A549 (cell line): ENCODE measurements around the gene PHF21A. TPM values are rescaled to one million over a fixed set of nuclear protein-coding genes. Genes with fewer than 3 reads are reported as not detected.

Source experiments
- ATAC-seq, 2 experiments: fragments of 200-7000 bp in 1 of 2; fragments of >200 bp in 1 of 2; cut with Nextera tagmentation in 1 of 2; cut with Tn5 transposase in 1 of 2; 3 replicates each; pipeline versions ENCODE4 v1.8.0 to v1.9.1; 2018 to 2020; ENCODE audit warnings: mild to moderate bottlenecking in 1 of 2, moderate library complexity in 1 of 2
- CTCF ChIA-PET: fragments of 300-600 bp; sonication (Branson Sonifier 250); formaldehyde crosslinking; extraction: SDS; loops from one replicate; lab custom pipeline; 2021; ENCODE audit warnings: antibody characterized with exemption, inconsistent platforms; lab: Yijun Ruan, JAX
- POLR2A ChIA-PET: fragments of 350-600 bp; formaldehyde crosslinking; extraction: SDS; loops from one replicate; lab custom pipeline; 2021; ENCODE audit warnings: antibody characterized with exemption, inconsistent platforms; lab: Yijun Ruan, JAX
- DNase-seq, 2 experiments: peaks; one replicate each; pipeline versions ENCODE4 v3.0.0 to v3.0.0-alpha.2; 2011 to 2016; ENCODE audit warnings: low read depth in 1 of 2, low spot score in 1 of 2
- FAIRE-seq: peaks from 2 replicates; lab custom pipeline; 2011; peaks lifted over from hg19 to GRCh38; lab: Jason Lieb, UNC
- H3K27ac ChIP-seq, 2 experiments: fragments of >200 bp; sonication (Bioruptor Twin); formaldehyde crosslinking; 3 replicates each; pipeline ENCODE4 v1.5.1; 2016 to 2017
- H3K4me1 ChIP-seq: fragments of >200 bp; sonication (Bioruptor Twin); formaldehyde crosslinking; 3 replicates; pipeline ENCODE4 v1.6.1; 2016
- H3K4me2 ChIP-seq: fragments of >200 bp; sonication (Bioruptor Twin); formaldehyde crosslinking; 3 replicates; pipeline ENCODE4 v1.6.1; 2016
- H3K4me3 ChIP-seq: fragments of >200 bp; sonication (Bioruptor Twin); formaldehyde crosslinking; 3 replicates; pipeline ENCODE4 v1.5.1; 2016
- H3K9me3 ChIP-seq: fragments of >200 bp; sonication (Bioruptor Twin); formaldehyde crosslinking; 3 replicates; pipeline ENCODE4 v1.6.1; 2016
- CBX2 ChIP-seq: fragments of 200-600 bp; sonication (generic); IDR thresholded peaks from 2 replicates; pipeline ENCODE4 v1.6.1; 2016; ENCODE audit warnings: low read depth, mild to moderate bottlenecking, borderline replicate concordance
- CBX8 ChIP-seq: fragments of 200-600 bp; sonication (generic); IDR thresholded peaks from 2 replicates; pipeline ENCODE4 v1.6.1; 2016
- CEBPB ChIP-seq, 2 experiments: fragments of >200 bp in 1 of 2; sonication (Bioruptor Twin) in 1 of 2; formaldehyde crosslinking in 1 of 2; IDR thresholded peaks; 2 replicates each; pipeline ENCODE4 v1.6.1; 2012 to 2016
- E2F6 ChIP-seq: IDR thresholded peaks from 2 replicates; pipeline ENCODE4 v1.6.1; 2012; ENCODE audit warnings: low read depth, borderline replicate concordance
- EHF ChIP-seq: fragments of 250-450 bp; sonication (Bioruptor Pico); IDR thresholded peaks from 2 replicates; pipeline ENCODE4 v1.5.0; 2020; ENCODE audit warnings: mild to moderate bottlenecking
- EHMT2 ChIP-seq: fragments of 200-600 bp; sonication (generic); IDR thresholded peaks from 2 replicates; pipeline ENCODE4 v1.6.1; 2016; ENCODE audit warnings: antibody characterized with exemption, low read depth, mild to moderate bottlenecking, moderate library complexity
- ESRRA ChIP-seq: fragments of 150-350 bp; IDR thresholded peaks from 2 replicates; pipeline ENCODE4 v1.6.1; 2014; ENCODE audit warnings: mild to moderate bottlenecking, low read length, borderline replicate concordance
- FOSB ChIP-seq: fragments of 250-450 bp; sonication (Bioruptor Pico); IDR thresholded peaks from 2 replicates; pipeline ENCODE4 v1.5.0; 2020; ENCODE audit warnings: mild to moderate bottlenecking, moderate library complexity
- FOSL2 ChIP-seq, 2 experiments: fragments of 450-650 bp in 1 of 2; fragments of >200 bp in 1 of 2; sonication (Bioruptor Twin) in 1 of 2; formaldehyde crosslinking; IDR thresholded peaks; 2 replicates each; pipeline versions ENCODE4 v1.5.0 to v1.6.1; 2016 to 2020; ENCODE audit warnings: mild to moderate bottlenecking in 1 of 2, moderate library complexity in 1 of 2
- HDAC2 ChIP-seq: fragments of 200-600 bp; sonication (generic); IDR thresholded peaks from 2 replicates; pipeline ENCODE4 v1.6.1; 2016
- HEYL ChIP-seq: fragments of 250-450 bp; sonication (Bioruptor Pico); IDR thresholded peaks from 2 replicates; pipeline ENCODE4 v1.8.0; 2021; ENCODE audit warnings: mild to moderate bottlenecking, moderate library complexity
- HOXA7 ChIP-seq: fragments of 250-450 bp; sonication (Bioruptor Pico); IDR thresholded peaks from 2 replicates; pipeline ENCODE4 v1.5.0; 2020; ENCODE audit warnings: mild to moderate bottlenecking, moderate library complexity
- HOXB5 ChIP-seq: fragments of 250-450 bp; sonication (Bioruptor Pico); IDR thresholded peaks from 2 replicates; pipeline ENCODE4 v1.5.0; 2020; ENCODE audit warnings: mild to moderate bottlenecking, moderate library complexity
- KDM1A ChIP-seq: fragments of 200-600 bp; sonication (generic); IDR thresholded peaks from 2 replicates; pipeline ENCODE4 v1.6.1; 2016; ENCODE audit warnings: low read depth, mild to moderate bottlenecking
- KDM5A ChIP-seq: fragments of 200-600 bp; sonication (generic); IDR thresholded peaks from 2 replicates; pipeline ENCODE4 v1.6.1; 2016; ENCODE audit warnings: antibody characterized with exemption, mild to moderate bottlenecking
- NPAS2 ChIP-seq: fragments of 250-450 bp; sonication (Bioruptor Pico); IDR thresholded peaks from 2 replicates; pipeline ENCODE4 v1.8.0; 2022; ENCODE audit warnings: mild to moderate bottlenecking, moderate library complexity, borderline replicate concordance
- NR3C1 ChIP-seq: fragments of >200 bp; sonication (Bioruptor Twin); formaldehyde crosslinking; IDR thresholded peaks from 3 replicates; pipeline ENCODE4 v1.6.1; 2017
- PHF8 ChIP-seq: fragments of 200-600 bp; sonication (generic); IDR thresholded peaks from 2 replicates; pipeline ENCODE4 v1.6.1; 2016; ENCODE audit warnings: low read depth, mild to moderate bottlenecking, antibody characterized with exemption, moderate library complexity, borderline replicate concordance
- POLR2A ChIP-seq: IDR thresholded peaks from 2 replicates; pipeline ENCODE4 v1.6.1; 2012; ENCODE audit warnings: mild to moderate bottlenecking, low read length
- RARB ChIP-seq: fragments of 250-450 bp; sonication (Bioruptor Pico); IDR thresholded peaks from 2 replicates; pipeline ENCODE4 v1.8.0; 2021; ENCODE audit warnings: mild to moderate bottlenecking, moderate library complexity
- RCOR1 ChIP-seq: fragments of 150-350 bp; IDR thresholded peaks from 2 replicates; pipeline ENCODE4 v1.6.1; 2014; ENCODE audit warnings: antibody characterized with exemption, low read length, low read depth
- REST ChIP-seq: fragments of 200-600 bp; sonication (generic); IDR thresholded peaks from 2 replicates; pipeline ENCODE4 v1.6.1; 2016; ENCODE audit warnings: antibody characterized with exemption, mild to moderate bottlenecking, moderate library complexity
- TFCP2L1 ChIP-seq: fragments of 250-450 bp; sonication (Bioruptor Pico); IDR thresholded peaks from 2 replicates; pipeline ENCODE4 v1.5.0; 2021; ENCODE audit warnings: mild to moderate bottlenecking
- WGBS: methylation state at CpG from one replicate; pipeline ENCODE4 v1.1.6; 2017; ENCODE audit errors: missing lambda C conversion rate; 5-methylcytosine and 5-hydroxymethylcytosine counted together
- polyA plus RNA-seq, 4 experiments: library from polyadenylated mRNA; depleted of rRNA in 3 of 4; stranded (reverse); fragments of >200 nt; fragmentation: RNase III in 1 of 4; extraction: RNeasy Plus Mini Kit Qiagen cat#74134 plus additional on column Dnase treatment in 1 of 4; gene quantifications; 2 replicates in 3 of 4; 3 replicates in 1 of 4; pipeline ENCODE4 v1.2.3, GENCODE V29; 2011 to 2017

Gene PHF21A
- polyA plus RNA-seq, 2 of the 4 experiments (the other 2 are of a cell fraction): 20.0 to 31.9 TPM

GRCh38 chr11:46106530-46107407, 14.5 kb downstream of the PHF21A start (continued):
- TF ChIP-seq REST (no peak), EHF (CRISPR knock-in tag) (no peak), E2F6 (no peak)

GRCh38 chr11:46105926-46106325, 15.3 kb downstream of the PHF21A start:
- H3K4me2 ChIP-seq: no peak overlapping the region
- H3K9me3 ChIP-seq: no peaks in the 10 kb centered on the region
- 82% methylated on average over 2 of the region's 2 CpGs for WGBS
- H3K4me3 ChIP-seq: no peak overlapping the region
- no peak for FAIRE-seq
- H3K27ac ChIP-seq: no peak overlapping the region
- ChIA-PET POLR2A (no interaction called here), CTCF (no interaction called here)
- TF ChIP-seq ESRRA: no peak
- TF ChIP-seq HEYL (CRISPR knock-in tag): no peak
- no peak for TF ChIP-seq HOXA7 (CRISPR knock-in tag)
- no peak for TF ChIP-seq PHF8
- TF ChIP-seq, all 56 proteins: peak for 0
- DNase-seq: no peak
- ATAC-seq: no peak
- 0 out of 3 replicates have a peak, but pooled peaks cover 7% of the 10 kb centered on the region for H3K4me1 ChIP-seq

- H3K4me1 ChIP-seq: peaks cover 13% of the 10 kb centered on the region; the same call in 2 of the 3 replicates
- 61% methylated on average over 6 of the region's 6 CpGs for WGBS
- no peak for TF ChIP-seq RARB
- no peak for TF ChIP-seq KDM5A
- TF ChIP-seq KDM1A: no peak
- no peak for TF ChIP-seq POLR2A
- TF ChIP-seq FOSL2 (IDR thresholded peaks at IDR 0.05): no peak
- no peak for TF ChIP-seq FOSL2 (CRISPR knock-in tag; IDR thresholded peaks at IDR 0.05)
- TF ChIP-seq NR3C1: no peak
- TF ChIP-seq CBX2: no peak
- no peak overlapping the region for H3K4me2 ChIP-seq
- no peak for ATAC-seq
- POLR2A ChIA-PET: interaction anchor here (0.6 kb wide), 1 partner anchor 13 kb away, joined by 4 read pairs; no protein-coding TSS in a partner anchor
- no peak for FAIRE-seq
- H3K4me3 ChIP-seq: no peak overlapping the region
- CTCF ChIA-PET: interaction anchor here (2.1 kb wide), 1 partner anchor 140 kb away, joined by 7 read pairs; no protein-coding TSS in a partner anchor
- H3K27ac ChIP-seq: no peak overlapping the region
- no peak for DNase-seq
- H3K9me3 ChIP-seq: no peaks in the 10 kb centered on the region
Observed at GRCh38 chr11:46105134-46105628, 16.1 kb downstream of the PHF21A start.

- Histone ChIP-seq H3K4me3 (no peak overlapping the region), H3K4me2 (no peak overlapping the region), H3K4me1 (peaks cover 16% of the 10 kb centered on the region; the same call in 2 of the 3 replicates), H3K9me3 (no peaks in the 10 kb centered on the region), H3K27ac (no peak overlapping the region)
- ATAC-seq (no peak), DNase-seq (no peak), FAIRE-seq (no peak)
- ChIA-PET POLR2A (interaction anchor here (1.2 kb wide), 1 partner anchor 11 kb away, joined by 3 read pairs; no protein-coding TSS in a partner anchor), CTCF (interaction anchor here (1.4 to 2.1 kb wide), 3 partner anchors 138 to 266 kb away, joined by 4 to 7 read pairs (median 4); no protein-coding TSS in a partner anchor)
- 88% methylated on average over 6 of the region's 6 CpGs for WGBS
- TF ChIP-seq FOSB (no peak), CBX8 (no peak), HOXA7 (CRISPR knock-in tag) (no peak), CEBPB (IDR thresholded peaks at IDR 0.05) (no peak), HOXB5 (no peak), RCOR1 (no peak), HDAC2 (no peak), KDM5A (no peak), NPAS2 (CRISPR knock-in tag) (no peak), EHMT2 (no peak), TFCP2L1 (CRISPR knock-in tag) (no peak)
Observed at GRCh38 chr11:46102843-46103242, 18.4 kb downstream of the PHF21A start.
